Mononuclear cell (primary cell): ENCODE results near the gene CD151. TPM values are rescaled to one million over a fixed set of nuclear protein-coding genes. Genes with fewer than 3 reads are reported as not detected.

ENCODE experiments used
- H3K27me3 ChIP-seq: 2 replicates; pipeline ENCODE4 v1.6.0; 2011; ENCODE audit warnings: low read length, control low read depth; ENCODE audit not compliant: insufficient read depth
- H3K4me1 ChIP-seq: 2 replicates; pipeline ENCODE4 v1.5.1; 2011; ENCODE audit warnings: mild to moderate bottlenecking, low read length, control low read depth; ENCODE audit not compliant: insufficient read depth
- H3K4me3 ChIP-seq: 2 replicates; pipeline ENCODE4 v1.5.1; 2011; ENCODE audit warnings: mild to moderate bottlenecking, low read length, moderate library complexity
- H3K9me3 ChIP-seq: 2 replicates; pipeline ENCODE4 v1.5.1; 2011; ENCODE audit warnings: low read depth, mild to moderate bottlenecking, control low read depth, low read length
- total RNA-seq: library from RNA; depleted of rRNA; stranded (reverse); fragments of >200 nt; gene quantifications from one replicate; pipeline ENCODE4 v1.2.3, GENCODE V29; 2012

Gene CD151
- total RNA-seq, 1 donor: 28.5 TPM

- no peaks in the 10 kb centered on the region for H3K9me3 ChIP-seq
- H3K4me3 ChIP-seq: no peak overlapping the region
- peaks cover 73% of the 10 kb centered on the region for H3K4me1 ChIP-seq
- H3K27me3 ChIP-seq: peaks cover 37% of the 10 kb centered on the region
Observed at GRCh38 chr11:828506-829175, 4.1 kb upstream of the CD151 start.

DNA sequence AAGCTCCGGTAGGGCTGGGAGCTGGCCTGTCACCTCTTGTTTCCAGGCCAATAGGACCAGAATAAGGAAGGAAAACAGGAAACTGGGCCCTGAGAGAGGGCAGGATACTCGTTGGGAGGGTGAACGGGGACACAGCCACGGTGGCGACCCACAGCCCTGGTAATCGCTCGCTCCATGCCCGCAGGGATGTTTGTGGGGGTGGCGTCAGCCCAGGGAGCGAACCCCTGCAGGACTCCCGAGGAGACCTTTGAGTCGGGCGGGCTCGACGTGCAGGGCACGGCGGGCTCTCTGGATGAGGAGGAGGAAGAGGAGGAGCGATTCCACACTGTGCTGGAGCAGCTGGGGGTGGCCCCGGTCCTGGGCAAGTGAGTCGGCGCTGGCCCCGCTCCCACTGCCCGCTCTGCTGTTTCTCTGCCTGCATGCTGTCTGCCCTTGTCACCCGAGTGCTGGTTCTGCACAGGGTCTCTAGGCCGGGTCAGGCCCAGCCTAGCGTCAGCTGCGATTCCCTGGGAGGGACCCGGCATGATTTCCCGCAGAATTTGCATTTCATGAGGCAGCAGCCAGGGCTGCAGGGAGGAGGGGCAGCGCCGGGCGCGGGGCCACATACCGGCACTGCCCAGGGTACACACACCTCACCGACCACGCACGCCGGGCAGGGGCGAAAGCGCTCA is 3.4 kb upstream of the CD151 start:
- no peaks in the 10 kb centered on the region for H3K9me3 ChIP-seq
- peaks cover 80% of the 10 kb centered on the region for H3K4me1 ChIP-seq
- no peak overlapping the region for H3K4me3 ChIP-seq
- peaks cover 37% of the 10 kb centered on the region for H3K27me3 ChIP-seq

- Histone ChIP-seq H3K27me3 (peaks cover 37% of the 10 kb centered on the region), H3K4me3 (peak overlapping the region; percentile 6), H3K9me3 (no peaks in the 10 kb centered on the region), H3K4me1 (peaks cover 86% of the 10 kb centered on the region)
Observed at GRCh38 chr11:829847-830294, 2.9 kb upstream of the CD151 start.

GRCh38 chr11:830295-831117 is 2.2 kb upstream of the CD151 start:
- Histone ChIP-seq H3K9me3 (no peaks in the 10 kb centered on the region), H3K4me3 (peak overlapping the region; percentile 6), H3K4me1 (peaks cover 87% of the 10 kb centered on the region), H3K27me3 (peaks cover 37% of the 10 kb centered on the region)

GRCh38 chr11:831118-831864 is 1.5 kb upstream of the CD151 start:
- H3K9me3 ChIP-seq: no peaks in the 10 kb centered on the region
- H3K27me3 ChIP-seq: peaks cover 37% of the 10 kb centered on the region
- H3K4me1 ChIP-seq: peaks cover 79% of the 10 kb centered on the region
- no peak overlapping the region for H3K4me3 ChIP-seq

DNA sequence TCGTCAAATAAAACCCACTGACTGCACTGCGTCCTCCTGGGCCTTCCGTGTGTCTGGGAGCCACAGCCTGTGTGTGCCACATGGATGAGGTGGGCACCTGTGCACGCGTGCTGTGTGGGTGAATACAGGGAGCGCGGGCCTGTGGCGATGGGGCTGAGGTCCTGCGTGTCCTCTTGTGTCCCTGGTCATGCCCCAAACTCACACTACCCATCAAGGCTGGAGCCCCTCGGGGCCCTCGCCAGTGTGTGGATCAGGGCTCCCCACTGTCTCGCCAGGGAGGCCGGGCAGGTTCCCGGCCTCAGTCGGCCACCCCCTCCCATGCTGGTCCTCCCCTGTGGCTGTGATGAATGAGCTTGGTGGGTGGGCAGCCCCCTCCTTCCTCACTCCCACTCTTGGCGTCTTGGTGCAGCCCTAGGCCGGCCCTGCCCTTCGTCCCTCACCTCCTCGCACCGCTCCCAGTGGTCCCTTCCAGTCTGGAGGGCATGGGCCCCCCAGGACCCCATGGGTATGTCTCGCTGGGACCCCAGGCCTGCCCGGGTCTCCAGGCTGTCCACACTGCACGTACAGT is 707 bp upstream of the CD151 start:
- Histone ChIP-seq H3K4me3 (no peak overlapping the region), H3K4me1 (peaks cover 72% of the 10 kb centered on the region), H3K9me3 (no peaks in the 10 kb centered on the region), H3K27me3 (peaks cover 37% of the 10 kb centered on the region)

DNA sequence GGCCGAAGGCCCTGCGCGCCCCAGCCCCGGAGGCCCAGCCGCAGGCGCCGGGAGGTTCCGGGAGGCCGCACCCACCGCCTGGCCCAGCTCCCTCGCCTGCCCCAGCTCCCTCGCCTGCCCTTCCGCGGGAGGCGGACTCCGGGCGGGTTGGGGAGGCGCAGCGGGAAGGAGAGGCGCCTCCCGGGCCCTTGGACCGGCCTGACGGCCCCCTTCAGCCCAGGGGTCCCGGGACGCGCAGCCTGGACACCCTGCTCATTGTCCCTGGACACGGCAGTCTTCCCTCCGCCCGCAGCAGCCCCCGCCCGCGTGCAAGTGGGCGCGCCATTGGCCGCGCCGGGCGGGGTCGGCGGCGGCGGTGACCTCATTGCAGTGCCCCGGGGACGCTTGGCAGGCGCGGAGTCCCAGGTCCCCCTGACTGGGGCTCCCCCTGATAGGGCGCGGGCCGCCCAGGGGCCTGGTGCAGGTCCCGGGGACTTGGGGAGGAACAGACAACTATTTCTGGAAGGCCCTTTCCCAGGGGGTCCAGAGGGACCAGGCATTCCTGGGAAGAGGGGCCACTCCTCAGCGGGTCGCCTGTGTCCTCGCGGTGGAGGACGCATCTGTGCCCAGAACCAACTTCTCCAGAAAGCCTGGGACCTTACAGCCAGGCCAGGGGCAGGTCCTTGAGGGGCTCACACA is 501 bp downstream of the CD151 start:
- Histone ChIP-seq H3K9me3 (no peaks in the 10 kb centered on the region), H3K4me3 (peak overlapping the region; percentile 37), H3K4me1 (peaks cover 61% of the 10 kb centered on the region), H3K27me3 (peaks cover 37% of the 10 kb centered on the region)

GRCh38 chr11:833849-834311 is 1.1 kb downstream of the CD151 start:
- peaks cover 55% of the 10 kb centered on the region for H3K4me1 ChIP-seq
- H3K4me3 ChIP-seq: no peak overlapping the region
- no peaks in the 10 kb centered on the region for H3K9me3 ChIP-seq
- peaks cover 31% of the 10 kb centered on the region for H3K27me3 ChIP-seq

- Histone ChIP-seq H3K9me3 (no peaks in the 10 kb centered on the region), H3K4me1 (peaks cover 47% of the 10 kb centered on the region), H3K4me3 (no peak overlapping the region), H3K27me3 (peaks cover 24% of the 10 kb centered on the region)
Observed at GRCh38 chr11:834371-835316, 1.9 kb downstream of the CD151 start.

GRCh38 chr11:836274-836673 is 3.5 kb downstream of the CD151 start:
- peaks cover 7% of the 10 kb centered on the region for H3K27me3 ChIP-seq
- peaks cover 40% of the 10 kb centered on the region for H3K4me1 ChIP-seq
- no peaks in the 10 kb centered on the region for H3K9me3 ChIP-seq
- H3K4me3 ChIP-seq: no peak overlapping the region

DNA sequence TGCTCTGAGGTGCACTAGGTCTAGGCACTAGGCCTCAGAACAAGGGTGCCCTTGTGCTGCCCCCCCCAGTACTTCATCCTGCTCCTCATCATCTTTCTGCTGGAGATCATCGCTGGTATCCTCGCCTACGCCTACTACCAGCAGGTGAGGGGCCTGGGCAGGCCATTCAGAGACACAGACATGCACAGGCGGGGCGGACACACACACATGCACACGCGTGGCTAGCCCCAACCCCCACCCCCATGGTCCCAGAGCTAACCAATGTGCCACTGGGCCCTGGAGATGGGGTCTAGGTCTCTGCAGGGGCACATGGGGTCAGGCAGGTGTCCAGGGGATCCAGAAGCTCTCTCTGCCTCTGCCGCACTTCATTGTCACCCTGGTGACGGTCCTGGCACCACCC is 3.9 kb downstream of the CD151 start:
- Histone ChIP-seq H3K27me3 (peaks cover 3% of the 10 kb centered on the region), H3K9me3 (no peaks in the 10 kb centered on the region), H3K4me3 (no peak overlapping the region), H3K4me1 (peaks cover 42% of the 10 kb centered on the region)

GRCh38 chr11:837189-837989 is 4.6 kb downstream of the CD151 start:
- no peaks in the 10 kb centered on the region for H3K9me3 ChIP-seq
- no peak overlapping the region for H3K4me3 ChIP-seq
- H3K4me1 ChIP-seq: peaks cover 42% of the 10 kb centered on the region
- H3K27me3 ChIP-seq: no peaks in the 10 kb centered on the region

GRCh38 chr11:837990-838307 is 5.2 kb downstream of the CD151 start:
- H3K4me1 ChIP-seq: peaks cover 39% of the 10 kb centered on the region
- no peak overlapping the region for H3K4me3 ChIP-seq
- no peaks in the 10 kb centered on the region for H3K9me3 ChIP-seq
- no peaks in the 10 kb centered on the region for H3K27me3 ChIP-seq
